GM23338 (cell line): ENCODE results near the gene TBK1. TPM values are rescaled to one million over a fixed set of nuclear protein-coding genes. Genes with fewer than 3 reads are reported as not detected.

Experiments used
- ATAC-seq: fragments of 200-7000 bp; cut with Tn5 transposase; 3 replicates; pipeline ENCODE4 v1.9.1; 2020
- DNase-seq: peaks from one replicate; pipeline ENCODE4 v3.0.0-alpha.2; 2015; ENCODE audit warnings: low spot score
- H2AFZ ChIP-seq: fragments of 200-600 bp; sonication (generic); 2 replicates; pipeline ENCODE4 v1.8.0; 2016; ENCODE audit warnings: antibody characterized with exemption, mild to moderate bottlenecking, moderate library complexity
- H3F3A ChIP-seq: fragments of 200-600 bp; sonication (generic); replicated peaks from 2 replicates; pipeline ENCODE4 v1.8.0; 2017; ENCODE audit warnings: antibody characterized with exemption, mixed run types, low read depth
- H3K27ac ChIP-seq: fragments of 200-600 bp; sonication (generic); 2 replicates; pipeline ENCODE4 v1.6.1; 2016; ENCODE audit warnings: low read depth
- H3K27me3 ChIP-seq: fragments of 200-600 bp; sonication (generic); 2 replicates; pipeline ENCODE4 v1.8.0; 2016; ENCODE audit warnings: mild to moderate bottlenecking, mixed run types, moderate library complexity; ENCODE audit not compliant: insufficient read depth
- H3K36me3 ChIP-seq: fragments of 200-600 bp; sonication (generic); 2 replicates; pipeline ENCODE4 v1.8.0; 2016; ENCODE audit warnings: mild to moderate bottlenecking; ENCODE audit not compliant: insufficient read depth
- H3K4me1 ChIP-seq: fragments of 200-600 bp; sonication (generic); 2 replicates; pipeline ENCODE4 v1.8.0; 2016; ENCODE audit warnings: mild to moderate bottlenecking, moderate library complexity; ENCODE audit not compliant: insufficient read depth
- H3K4me2 ChIP-seq: fragments of 200-600 bp; sonication (generic); 2 replicates; pipeline ENCODE4 v1.7.1; 2017; ENCODE audit warnings: mixed run types
- H3K4me3 ChIP-seq: fragments of 200-600 bp; sonication (generic); 2 replicates; pipeline ENCODE4 v1.6.1; 2016; ENCODE audit warnings: mixed run types
- H3K79me2 ChIP-seq: fragments of 200-600 bp; sonication (generic); replicated peaks from 2 replicates; pipeline ENCODE4 v1.8.0; 2017; ENCODE audit warnings: mild to moderate bottlenecking; ENCODE audit not compliant: insufficient read depth
- H3K9me2 ChIP-seq: fragments of 200-600 bp; sonication (generic); 2 replicates; pipeline ENCODE4 v1.8.0; 2017; ENCODE audit not compliant: insufficient read depth
- H4K20me1 ChIP-seq: fragments of 200-600 bp; sonication (generic); replicated peaks from 2 replicates; pipeline ENCODE4 v1.8.0; 2017; ENCODE audit warnings: mild to moderate bottlenecking; ENCODE audit not compliant: insufficient read depth
- H3K27ac Mint-ChIP-seq: 2 replicates; pipeline ENCODE4 v1.8.0; 2020; ENCODE audit warnings: inconsistent platforms, mild to moderate bottlenecking, moderate library complexity, mixed read lengths
- H3K27me3 Mint-ChIP-seq: 3 replicates; pipeline ENCODE4 v1.8.0; 2022; ENCODE audit warnings: low read depth, mild to moderate bottlenecking, moderate library complexity, mixed read lengths, inconsistent platforms; ENCODE audit not compliant: insufficient read depth, poor library complexity
- H3K36me3 Mint-ChIP-seq: 3 replicates; pipeline ENCODE4 v1.8.0; 2021; ENCODE audit warnings: low read depth, mild to moderate bottlenecking, inconsistent platforms, moderate library complexity, mixed read lengths
- H3K4me1 Mint-ChIP-seq: 3 replicates; pipeline ENCODE4 v1.8.0; 2020; ENCODE audit warnings: mild to moderate bottlenecking, inconsistent platforms, mixed read lengths
- H3K4me3 Mint-ChIP-seq: 3 replicates; pipeline ENCODE4 v1.8.0; 2021; ENCODE audit warnings: moderate library complexity, mild to moderate bottlenecking, inconsistent platforms, mixed read lengths
- H3K9me3 Mint-ChIP-seq: 3 replicates; pipeline ENCODE4 v1.8.0; 2020; ENCODE audit warnings: moderate library complexity, mild to moderate bottlenecking, inconsistent platforms, mixed read lengths
- JUNB ChIP-seq: IDR thresholded peaks from one replicate; pipeline ENCODE4 v1.6.1; 2016; ENCODE audit warnings: antibody characterized with exemption; ENCODE audit not compliant: unreplicated experiment
- POLR2AphosphoS5 ChIP-seq: IDR thresholded peaks from 2 replicates; pipeline ENCODE4 v1.6.1; 2016; ENCODE audit warnings: antibody characterized with exemption, low read depth
- STAT1 ChIP-seq: IDR thresholded peaks from one replicate; pipeline ENCODE4 v1.6.1; 2016; ENCODE audit warnings: antibody characterized with exemption; ENCODE audit not compliant: unreplicated experiment
- ZNF114 ChIP-seq: fragments of 250-450 bp; sonication (Bioruptor Pico); IDR thresholded peaks from 2 replicates; pipeline ENCODE4 v1.5.0; 2020; ENCODE audit warnings: mild to moderate bottlenecking, moderate library complexity
- polyA plus RNA-seq: library from polyadenylated mRNA; unstranded; fragments of >200 nt; fragmentation: Nextera tagmentation; extraction: Ambion mirVana; gene quantifications from 2 replicates; pipeline ENCODE4 v1.2.1, GENCODE V29; 2016
- total RNA-seq: library from RNA; depleted of rRNA; stranded (reverse); fragments of >200 nt; shearing (Covaris generic); gene quantifications from 2 replicates; pipeline ENCODE4 v1.2.3, GENCODE V29; 2014
- TF ChIP-seq, protein P1 (sequence below), 2 experiments: fragments of 200-600 bp in 1 of 2; sonication (generic) in 1 of 2; conservative IDR thresholded peaks; 2 replicates each; pipeline versions ENCODE4 v1.5.1 to v1.6.1; 2016 to 2017; ENCODE audit warnings: antibody characterized with exemption in 2 of 2, low read depth in 2 of 2, mild to moderate bottlenecking in 2 of 2, moderate library complexity in 1 of 2
- TF ChIP-seq, protein P2 (sequence below): IDR thresholded peaks from one replicate; pipeline ENCODE4 v1.6.1; 2018; ENCODE audit warnings: antibody characterized with exemption; ENCODE audit not compliant: unreplicated experiment

Gene TBK1
- total and polyA plus RNA-seq, 2 experiments from 2014 or later: 21.7 to 29.9 TPM

DNA sequence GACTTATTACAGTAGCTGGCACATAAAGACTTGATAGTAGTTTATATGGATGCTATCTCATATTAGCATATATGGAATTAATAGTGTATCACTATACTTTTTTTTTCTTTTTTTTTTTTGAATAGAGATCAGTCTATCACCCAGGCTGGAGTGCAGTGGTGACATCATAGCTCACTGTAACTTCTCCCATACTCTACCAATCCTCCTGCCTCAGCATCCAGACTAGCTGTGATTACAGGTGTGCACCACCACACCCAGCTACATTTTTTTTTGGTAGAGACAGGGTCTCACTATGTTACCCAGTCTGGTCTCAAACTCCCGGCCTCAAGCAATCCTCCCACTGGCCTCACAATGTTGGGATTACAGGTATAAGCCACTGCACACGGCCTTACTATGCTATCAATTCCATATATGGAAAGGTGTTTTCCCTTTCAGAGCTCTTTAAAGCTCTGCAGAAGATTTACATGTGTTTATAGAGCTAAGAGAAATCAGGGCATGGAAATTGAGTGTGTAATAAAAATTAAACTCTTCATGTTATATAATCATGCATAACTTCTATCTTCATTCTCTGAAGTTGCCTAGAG, 1.8 kb upstream of the TBK1 start (continued):
- TF ChIP-seq, protein P1, sequence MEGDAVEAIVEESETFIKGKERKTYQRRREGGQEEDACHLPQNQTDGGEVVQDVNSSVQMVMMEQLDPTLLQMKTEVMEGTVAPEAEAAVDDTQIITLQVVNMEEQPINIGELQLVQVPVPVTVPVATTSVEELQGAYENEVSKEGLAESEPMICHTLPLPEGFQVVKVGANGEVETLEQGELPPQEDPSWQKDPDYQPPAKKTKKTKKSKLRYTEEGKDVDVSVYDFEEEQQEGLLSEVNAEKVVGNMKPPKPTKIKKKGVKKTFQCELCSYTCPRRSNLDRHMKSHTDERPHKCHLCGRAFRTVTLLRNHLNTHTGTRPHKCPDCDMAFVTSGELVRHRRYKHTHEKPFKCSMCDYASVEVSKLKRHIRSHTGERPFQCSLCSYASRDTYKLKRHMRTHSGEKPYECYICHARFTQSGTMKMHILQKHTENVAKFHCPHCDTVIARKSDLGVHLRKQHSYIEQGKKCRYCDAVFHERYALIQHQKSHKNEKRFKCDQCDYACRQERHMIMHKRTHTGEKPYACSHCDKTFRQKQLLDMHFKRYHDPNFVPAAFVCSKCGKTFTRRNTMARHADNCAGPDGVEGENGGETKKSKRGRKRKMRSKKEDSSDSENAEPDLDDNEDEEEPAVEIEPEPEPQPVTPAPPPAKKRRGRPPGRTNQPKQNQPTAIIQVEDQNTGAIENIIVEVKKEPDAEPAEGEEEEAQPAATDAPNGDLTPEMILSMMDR (conservative IDR thresholded peaks at IDR 0.05; ENCODE audit: low read depth in 2 of 2): no peak
- TF ChIP-seq, protein P2, sequence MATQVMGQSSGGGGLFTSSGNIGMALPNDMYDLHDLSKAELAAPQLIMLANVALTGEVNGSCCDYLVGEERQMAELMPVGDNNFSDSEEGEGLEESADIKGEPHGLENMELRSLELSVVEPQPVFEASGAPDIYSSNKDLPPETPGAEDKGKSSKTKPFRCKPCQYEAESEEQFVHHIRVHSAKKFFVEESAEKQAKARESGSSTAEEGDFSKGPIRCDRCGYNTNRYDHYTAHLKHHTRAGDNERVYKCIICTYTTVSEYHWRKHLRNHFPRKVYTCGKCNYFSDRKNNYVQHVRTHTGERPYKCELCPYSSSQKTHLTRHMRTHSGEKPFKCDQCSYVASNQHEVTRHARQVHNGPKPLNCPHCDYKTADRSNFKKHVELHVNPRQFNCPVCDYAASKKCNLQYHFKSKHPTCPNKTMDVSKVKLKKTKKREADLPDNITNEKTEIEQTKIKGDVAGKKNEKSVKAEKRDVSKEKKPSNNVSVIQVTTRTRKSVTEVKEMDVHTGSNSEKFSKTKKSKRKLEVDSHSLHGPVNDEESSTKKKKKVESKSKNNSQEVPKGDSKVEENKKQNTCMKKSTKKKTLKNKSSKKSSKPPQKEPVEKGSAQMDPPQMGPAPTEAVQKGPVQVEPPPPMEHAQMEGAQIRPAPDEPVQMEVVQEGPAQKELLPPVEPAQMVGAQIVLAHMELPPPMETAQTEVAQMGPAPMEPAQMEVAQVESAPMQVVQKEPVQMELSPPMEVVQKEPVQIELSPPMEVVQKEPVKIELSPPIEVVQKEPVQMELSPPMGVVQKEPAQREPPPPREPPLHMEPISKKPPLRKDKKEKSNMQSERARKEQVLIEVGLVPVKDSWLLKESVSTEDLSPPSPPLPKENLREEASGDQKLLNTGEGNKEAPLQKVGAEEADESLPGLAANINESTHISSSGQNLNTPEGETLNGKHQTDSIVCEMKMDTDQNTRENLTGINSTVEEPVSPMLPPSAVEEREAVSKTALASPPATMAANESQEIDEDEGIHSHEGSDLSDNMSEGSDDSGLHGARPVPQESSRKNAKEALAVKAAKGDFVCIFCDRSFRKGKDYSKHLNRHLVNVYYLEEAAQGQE: no peak
- TF ChIP-seq STAT1 (no peak), POLR2AphosphoS5 (no peak), ZNF114 (no peak), JUNB (no peak)

DNA sequence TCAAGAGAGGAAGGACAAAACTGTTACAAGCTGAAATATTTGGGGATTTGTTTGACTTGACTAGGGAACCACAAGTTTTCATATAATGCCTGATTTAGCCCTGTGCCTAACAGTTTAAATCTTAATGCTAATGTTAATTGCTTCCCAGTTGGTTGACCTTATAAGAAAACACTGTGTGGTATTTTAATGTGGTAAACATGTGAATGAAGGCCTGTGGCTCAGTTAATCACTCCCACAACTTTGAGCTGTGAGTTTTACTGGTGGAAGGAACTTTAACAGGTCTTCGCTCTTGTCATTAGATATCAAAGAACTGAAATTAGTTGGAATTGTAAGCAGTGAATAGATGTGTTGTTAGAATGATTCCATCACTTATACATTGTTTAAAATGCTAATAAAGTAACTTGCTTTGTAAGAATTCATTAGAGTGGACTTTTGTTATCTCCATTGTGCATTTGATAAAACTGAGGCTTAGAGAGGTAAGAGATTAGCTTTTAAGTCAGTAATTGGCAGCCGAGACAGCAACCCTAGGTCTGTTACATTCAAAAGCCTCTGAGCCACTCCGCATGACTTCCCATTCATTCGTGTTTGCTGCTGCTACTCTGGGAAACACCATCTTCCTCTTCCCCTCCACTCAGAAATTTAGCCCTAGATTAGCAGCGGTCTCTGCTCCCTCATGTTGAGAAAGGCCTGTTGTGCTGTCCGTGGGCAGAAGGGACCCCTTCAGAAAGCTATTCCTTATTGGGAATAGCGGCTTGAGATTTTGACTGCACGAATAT, 1.0 kb upstream of the TBK1 start:
- H3K4me1 Mint-ChIP-seq: peaks cover 22% of the 10 kb centered on the region
- H3K27ac Mint-ChIP-seq: peak overlapping the region; percentile 98
- H3K36me3 Mint-ChIP-seq: peaks cover 38% of the 10 kb centered on the region
- H3K4me3 Mint-ChIP-seq: peak overlapping the region; percentile 89
- Histone ChIP-seq H3K27me3 (no peaks in the 10 kb centered on the region), H2AFZ (no peak overlapping the region), H3K4me2 (peak overlapping the region; percentile 78), H4K20me1 (0 out of 2 replicates have a peak, but pooled peaks cover 4% of the 10 kb centered on the region), H3K4me1 (peaks cover 10% of the 10 kb centered on the region), H3F3A (peaks cover 11% of the 10 kb centered on the region; the same call in 1 of the 2 replicates), H3K27ac (peak overlapping the region; percentile 46), H3K9me2 (no peaks in the 10 kb centered on the region), H3K4me3 (peak overlapping the region; percentile 91), H3K79me2 (peaks cover 37% of the 10 kb centered on the region), H3K36me3 (peaks cover 24% of the 10 kb centered on the region)
- peaks cover 5% of the 10 kb centered on the region for H3K27me3 Mint-ChIP-seq
- DNase-seq: peak; percentile 57
- no peaks in the 10 kb centered on the region; the same call in 2 of the 3 replicates for H3K9me3 Mint-ChIP-seq
- ATAC-seq: peak; percentile 43
- TF ChIP-seq ZNF114: no peak
